BLaER1 treated with 17β-estradiol and CSF1 and Interleukin-3, amounts not matched to agents 10 nM and 100 nM (cell line): Measurements from ENCODE around the gene KMT2C.
"Not testable (repeated sequence)": the region's sequence is repeated elsewhere in the genome, so short reads cannot be mapped to it uniquely, and the experiment has no call there.

ENCODE experiments used
- H3K27ac ChIP-seq, 11 experiments: shearing (Covaris generic); formaldehyde crosslinking; 2 replicates each; pipeline ENCODE4 v1.8.1; 2022
- H3K27me3 ChIP-seq, 11 experiments: shearing (Covaris generic); formaldehyde crosslinking; 2 replicates each; pipeline ENCODE4 v1.8.1; 2022
- H3K36me3 ChIP-seq, 11 experiments: shearing (Covaris generic); formaldehyde crosslinking; 2 replicates each; pipeline ENCODE4 v1.8.1; 2022
- H3K4me1 ChIP-seq, 10 experiments: shearing (Covaris generic); formaldehyde crosslinking; 2 replicates each; pipeline ENCODE4 v1.8.1; 2022
- H3K4me2 ChIP-seq, 11 experiments: shearing (Covaris generic); formaldehyde crosslinking; 2 replicates each; pipeline ENCODE4 v1.8.1; 2022
- H3K4me3 ChIP-seq, 10 experiments: shearing (Covaris generic); formaldehyde crosslinking; 2 replicates each; pipeline ENCODE4 v1.8.1; 2022
- H3K9ac ChIP-seq, 11 experiments: shearing (Covaris generic); formaldehyde crosslinking; 2 replicates each; pipeline ENCODE4 v1.8.1; 2022
- H3K9me3 ChIP-seq, 11 experiments: shearing (Covaris generic); formaldehyde crosslinking; replicated peaks in 1 of 11; 2 replicates each; pipeline ENCODE4 v1.8.1; 2022
- H4K20me1 ChIP-seq, 11 experiments: shearing (Covaris generic); formaldehyde crosslinking; 2 replicates each; pipeline ENCODE4 v1.8.1; 2022
- Cebpa-rat ChIP-seq, 11 experiments: shearing (Covaris generic); IDR thresholded peaks; 2 replicates each; pipeline ENCODE4 v1.8.1; 2022

The KMT2C gene

DNA sequence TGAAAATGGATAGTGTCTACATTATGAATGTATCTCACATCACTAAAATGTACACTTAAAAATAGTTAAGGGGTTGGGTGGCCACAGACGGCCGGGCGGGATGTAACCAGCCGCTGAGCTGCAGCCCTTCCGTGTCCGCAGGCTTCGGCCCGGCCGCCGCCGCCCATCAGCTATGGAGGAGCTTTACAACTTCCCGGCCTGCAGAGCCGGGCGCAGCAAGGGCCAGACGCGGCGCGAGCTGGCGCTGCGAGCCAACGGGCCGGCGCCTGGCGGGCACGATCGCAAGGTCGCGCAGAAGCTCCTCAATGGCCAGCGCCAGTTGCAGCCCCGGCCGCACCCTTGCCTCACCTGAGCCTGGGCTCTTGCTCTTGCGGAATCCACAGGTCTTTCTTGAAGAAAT is 69.1 kb downstream of the KMT2C start:
- TF ChIP-seq Cebpa-rat (IDR thresholded peaks at IDR 0.05), result no peak
- H3K4me3 ChIP-seq, result no peak overlapping the region

DNA sequence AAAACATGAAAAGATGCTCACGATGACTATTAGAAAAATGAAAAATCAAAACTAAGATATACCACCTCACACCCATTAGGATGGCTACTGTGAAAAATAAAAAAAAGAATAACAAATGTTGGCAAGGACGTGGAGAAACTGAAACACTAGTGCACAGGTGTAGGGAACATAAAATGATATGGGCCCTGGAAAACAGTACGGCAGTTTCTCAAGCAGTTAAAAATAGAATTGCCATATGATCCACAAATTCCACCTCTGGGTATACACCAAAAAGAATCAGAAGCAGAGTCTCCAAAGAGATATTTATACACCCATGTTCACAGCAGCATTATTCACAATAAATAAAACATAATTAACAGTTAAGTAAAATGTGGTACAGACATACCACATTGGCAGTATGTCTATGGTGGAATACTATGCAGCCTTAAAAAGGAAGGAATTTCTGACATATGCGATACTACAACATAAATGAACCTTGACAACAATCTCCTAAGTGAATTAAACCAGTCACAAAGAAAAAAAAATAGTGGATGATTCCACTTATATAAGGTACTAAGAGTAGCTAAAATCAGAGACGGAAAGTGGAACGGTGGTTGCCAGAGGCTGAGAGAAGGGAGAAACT is 69.7 kb downstream of the KMT2C start:
- Histone ChIP-seq H3K27ac (no peak overlapping the region), H3K4me3 (no peak overlapping the region), H3K4me2 (no peak overlapping the region), H3K9ac (no peak overlapping the region), H3K9me3 (peaks cover 4 to 31% (median 17%) of the 10 kb centered on the region in 11 experiments; a peak in 21 of 22 replicates), H3K4me1 (peaks cover 0 to 32% (median 4%) of the 10 kb centered on the region in 10 experiments; a peak in 7 of 20 replicates), H3K27me3 (no peaks in the 10 kb centered on the region), H4K20me1 (peaks cover 59 to 100% (median 89%) of the 10 kb centered on the region in 11 experiments; a peak in 21 of 22 replicates), H3K36me3 (peaks cover 16 to 36% (median 22%) of the 10 kb centered on the region in 11 experiments)
- no peak for TF ChIP-seq Cebpa-rat (IDR thresholded peaks at IDR 0.05)

More for the DNA sequence above, 69.1 kb downstream of the KMT2C start:
- Histone ChIP-seq H3K4me2 (no peak overlapping the region), H3K9me3 (peaks cover 7 to 36% (median 21%) of the 10 kb centered on the region in 11 experiments; a peak in 21 of 22 replicates), H3K36me3 (peaks cover 18 to 40% (median 24%) of the 10 kb centered on the region in 11 experiments), H3K27me3 (no peaks in the 10 kb centered on the region), H4K20me1 (peaks cover 59 to 100% (median 86%) of the 10 kb centered on the region in 11 experiments; a peak in 21 of 22 replicates), H3K9ac (no peak overlapping the region), H3K4me1 (peaks cover 0 to 37% (median 3%) of the 10 kb centered on the region in 10 experiments; a peak in 7 of 20 replicates), H3K27ac (no peak overlapping the region)

DNA sequence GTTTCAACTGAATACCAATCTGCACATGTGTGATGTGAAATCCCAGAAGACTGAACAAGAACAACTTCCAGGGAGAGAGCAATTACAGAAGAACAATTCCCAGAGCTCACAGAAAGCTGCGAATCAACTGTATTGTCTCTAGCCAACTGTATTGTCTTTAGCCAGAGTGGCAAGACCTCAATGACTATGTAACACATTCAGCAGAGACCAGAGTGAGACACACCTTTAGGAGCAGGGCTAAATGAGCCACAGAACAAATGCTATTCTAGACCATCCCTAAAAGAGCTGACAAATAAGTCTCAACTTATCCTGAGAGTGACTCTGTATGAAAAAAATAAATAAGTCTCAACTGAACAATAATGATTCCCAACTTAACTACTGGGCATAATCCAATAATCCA is 72.0 kb downstream of the KMT2C start:
- Histone ChIP-seq H3K9ac (no peak overlapping the region), H3K9me3 (peaks cover 4 to 18% (median 12%) of the 10 kb centered on the region in 11 experiments; a peak in 19 of 22 replicates), H3K4me1 (peaks cover 0 to 16% (median 5%) of the 10 kb centered on the region in 10 experiments; a peak in 7 of 20 replicates), H3K27ac (no peak overlapping the region), H3K4me3 (no peak overlapping the region), H3K36me3 (peaks cover 16 to 26% (median 18%) of the 10 kb centered on the region in 11 experiments), H4K20me1 (peaks cover 56 to 100% (median 97%) of the 10 kb centered on the region in 11 experiments; a peak in 21 of 22 replicates), H3K27me3 (no peaks in the 10 kb centered on the region), H3K4me2 (peak overlapping the region in 3 of 11 experiments; percentile 6 to 28 (median 27); a peak in 2 of 22 replicates)
- no peak for TF ChIP-seq Cebpa-rat (IDR thresholded peaks at IDR 0.05)

DNA sequence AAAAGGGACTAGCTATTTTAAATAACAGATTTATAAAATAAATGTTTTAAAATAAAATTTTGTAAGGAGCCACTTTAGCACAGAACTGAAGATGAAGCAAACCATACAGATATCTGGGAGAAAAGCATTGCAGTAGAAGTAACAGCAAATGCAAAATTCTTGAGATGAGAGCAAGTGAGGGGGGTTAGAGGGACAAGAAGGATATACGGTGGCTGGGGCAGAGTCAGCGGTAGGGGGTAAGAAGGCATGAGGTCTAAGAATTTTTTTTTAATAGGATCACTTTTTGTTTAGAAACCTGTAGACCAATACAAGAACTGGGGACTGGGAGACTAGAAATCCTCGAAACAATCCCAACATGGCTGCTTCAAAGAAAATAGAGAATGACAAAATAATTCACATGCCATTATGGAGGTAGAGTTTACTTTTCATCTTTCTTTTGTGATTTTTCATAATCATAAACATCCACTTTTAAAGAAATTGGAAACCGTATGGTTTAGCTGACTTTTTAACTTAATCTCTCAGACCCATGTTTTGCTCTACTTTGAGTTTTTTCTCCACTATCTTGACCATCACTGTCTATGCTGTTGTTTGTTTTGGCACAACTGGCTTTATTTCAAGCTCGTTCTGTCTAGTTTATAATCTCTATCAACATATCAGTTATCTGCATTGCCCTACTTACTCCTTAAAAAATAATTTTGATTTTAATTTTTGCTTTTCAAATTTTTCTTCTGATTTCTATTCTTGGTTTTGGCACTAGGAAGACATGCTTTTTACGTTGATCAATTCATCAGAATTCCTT is 73.5 kb downstream of the KMT2C start:
- no peak overlapping the region for H3K4me3 ChIP-seq
- TF ChIP-seq Cebpa-rat (IDR thresholded peaks at IDR 0.05), result no peak
- no peaks in the 10 kb centered on the region for H3K27me3 ChIP-seq
- peaks cover 9 to 30% (median 24%) of the 10 kb centered on the region in 11 experiments for H3K36me3 ChIP-seq
- H3K9ac ChIP-seq, result no peak overlapping the region
- no peak overlapping the region for H3K4me2 ChIP-seq
- H3K4me1 ChIP-seq, result peaks cover 0 to 16% (median 5%) of the 10 kb centered on the region in 10 experiments; a peak in 7 of 20 replicates
- no peak overlapping the region for H3K27ac ChIP-seq
- H4K20me1 ChIP-seq, result peaks cover 55 to 99% (median 92%) of the 10 kb centered on the region in 11 experiments; a peak in 21 of 22 replicates
- peaks cover 4 to 13% (median 9%) of the 10 kb centered on the region in 11 experiments; a peak in 19 of 22 replicates for H3K9me3 ChIP-seq

DNA sequence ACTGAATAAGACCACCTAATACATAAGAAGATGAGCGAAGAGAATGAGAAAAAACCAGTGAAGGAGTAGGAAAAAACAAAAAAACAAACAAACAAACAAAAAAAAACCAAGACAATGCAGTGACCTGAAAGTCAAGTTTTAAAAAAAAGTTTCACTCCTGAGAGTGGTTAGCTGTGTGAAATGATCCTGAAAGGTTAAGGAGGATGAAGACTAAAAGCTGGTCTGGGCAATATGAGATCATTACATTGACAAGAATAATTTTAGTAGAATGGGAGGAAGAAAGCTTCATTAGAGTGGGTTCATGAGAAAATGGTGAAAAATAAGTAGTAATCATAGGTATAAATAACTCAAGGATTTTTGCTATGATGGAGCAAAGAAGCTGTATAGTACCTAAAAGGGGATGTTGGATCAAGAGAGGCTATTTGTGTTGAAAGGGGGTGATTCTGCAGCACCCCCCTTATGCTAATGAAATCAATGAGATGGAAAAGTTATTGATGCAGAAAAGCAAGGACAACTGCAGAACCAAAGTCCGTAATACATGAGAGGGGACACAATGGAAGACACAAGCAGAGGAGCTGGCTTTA is 80.2 kb downstream of the KMT2C start:
- Histone ChIP-seq H3K4me1 (peaks cover 0 to 9% (median 0%) of the 10 kb centered on the region in 10 experiments; a peak in 3 of 20 replicates), H3K27ac (no peak overlapping the region), H3K9ac (no peak overlapping the region), H3K4me2 (no peak overlapping the region), H3K27me3 (no peaks in the 10 kb centered on the region), H4K20me1 (peaks cover 17 to 98% (median 33%) of the 10 kb centered on the region in 11 experiments; a peak in 17 of 22 replicates), H3K36me3 (peaks cover 68 to 83% (median 78%) of the 10 kb centered on the region in 11 experiments), H3K9me3 (peaks cover 9 to 49% (median 43%) of the 10 kb centered on the region in 11 experiments; a peak in 20 of 22 replicates), H3K4me3 (no peak overlapping the region)
- no peak for TF ChIP-seq Cebpa-rat (IDR thresholded peaks at IDR 0.05)

DNA sequence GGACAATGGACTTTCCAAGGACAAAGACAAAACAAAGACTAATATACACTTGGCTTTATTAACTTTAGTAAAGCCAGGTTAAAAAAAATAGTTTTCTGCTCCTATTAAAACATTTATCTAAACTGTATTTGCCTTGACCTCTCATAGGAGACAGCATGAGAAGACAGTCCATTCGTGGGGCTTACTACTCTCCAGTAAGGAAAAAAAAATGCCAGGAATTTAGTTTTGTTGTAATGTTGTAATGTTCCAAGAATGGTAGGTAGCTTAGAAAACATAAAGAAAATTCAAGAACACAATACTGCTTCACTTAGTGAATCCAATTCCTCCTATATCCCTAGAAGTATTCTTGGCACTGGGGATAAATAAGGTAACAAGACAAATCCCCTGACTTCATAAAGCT is 81.7 kb downstream of the KMT2C start:
- Histone ChIP-seq H3K4me3 (no peak overlapping the region), H3K27me3 (no peaks in the 10 kb centered on the region), H3K36me3 (peaks cover 83 to 98% (median 93%) of the 10 kb centered on the region in 11 experiments), H3K9me3 (peaks cover 12 to 63% (median 57%) of the 10 kb centered on the region in 11 experiments), H3K4me2 (no peak overlapping the region), H4K20me1 (peaks cover 8 to 98% (median 19%) of the 10 kb centered on the region in 11 experiments; a peak in 14 of 22 replicates), H3K9ac (no peak overlapping the region), H3K4me1 (peaks cover 0 to 9% (median 0%) of the 10 kb centered on the region in 10 experiments; a peak in 2 of 20 replicates), H3K27ac (no peak overlapping the region)
- TF ChIP-seq Cebpa-rat (IDR thresholded peaks at IDR 0.05), result no peak

DNA sequence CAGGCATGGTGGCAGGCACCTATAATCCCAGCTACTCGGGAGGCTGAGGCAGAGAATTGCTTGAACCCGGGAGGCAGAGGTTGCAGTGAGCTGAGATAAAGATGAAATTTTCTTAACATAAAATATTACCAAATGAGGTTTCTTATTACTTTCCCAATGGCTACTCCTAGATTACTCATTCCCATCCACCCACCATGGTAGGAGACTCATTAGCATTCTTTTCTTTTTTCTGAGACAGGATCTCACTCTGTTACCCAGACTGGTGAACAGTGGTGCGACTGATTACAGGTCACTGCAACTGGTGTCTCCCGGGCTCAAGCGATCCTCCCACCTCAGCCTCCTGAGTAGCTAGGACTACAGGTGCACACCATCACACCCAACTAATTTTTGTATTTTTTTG is 82.5 kb downstream of the KMT2C start:
- not testable (repeated sequence) for H3K4me2 ChIP-seq, H3K4me1 ChIP-seq, H3K27me3 ChIP-seq, H3K9ac ChIP-seq, H3K4me3 ChIP-seq, H3K27ac ChIP-seq
- Histone ChIP-seq H3K36me3 (peaks cover 91 to 100% (median 99%) of the 10 kb centered on the region in 11 experiments), H3K9me3 (peaks cover 20 to 71% (median 65%) of the 10 kb centered on the region in 11 experiments), H4K20me1 (peaks cover under 1 to 98% (median 13%) of the 10 kb centered on the region in 11 experiments; a peak in 12 of 22 replicates)

DNA sequence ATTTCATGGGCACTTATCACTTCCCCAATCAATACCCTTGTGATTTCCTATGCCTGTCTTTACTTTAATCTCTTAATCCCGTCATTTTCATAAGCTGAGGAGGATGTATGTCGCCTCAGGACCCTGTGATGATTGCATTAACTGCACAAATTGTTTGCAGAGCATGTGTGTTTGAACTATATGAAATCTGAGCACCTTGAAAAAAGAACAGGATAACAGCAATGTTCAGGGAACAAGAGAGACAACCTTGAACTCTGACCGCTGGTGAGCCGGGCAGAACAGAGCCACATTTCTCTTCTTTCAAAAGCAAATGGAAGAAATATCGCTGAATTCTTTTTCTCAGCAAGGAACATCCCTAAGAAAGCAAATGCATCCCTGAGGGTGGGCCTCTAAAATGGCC is 84.1 kb downstream of the KMT2C start:
- peaks cover 27 to 86% (median 75%) of the 10 kb centered on the region in 11 experiments for H3K9me3 ChIP-seq
- not testable (repeated sequence) for H3K4me1 ChIP-seq, H3K27me3 ChIP-seq, H3K4me2 ChIP-seq, H3K4me3 ChIP-seq, H3K27ac ChIP-seq, H3K9ac ChIP-seq
- H4K20me1 ChIP-seq, result peaks cover 0 to 98% (median 8%) of the 10 kb centered on the region in 11 experiments; a peak in 9 of 22 replicates
- peaks cover 96 to 100% (median 100%) of the 10 kb centered on the region in 11 experiments for H3K36me3 ChIP-seq
